Ishikawa (cell line): ENCODE results near the gene KYNU.

ENCODE experiments used
- CEBPB ChIP-seq: IDR thresholded peaks from 2 replicates; pipeline ENCODE4 v1.6.1; 2012
- CREB1 ChIP-seq: IDR thresholded peaks from 2 replicates; pipeline ENCODE4 v1.6.1; 2012; ENCODE audit warnings: low read depth
- EGR1 ChIP-seq: IDR thresholded peaks from 2 replicates; pipeline ENCODE4 v1.6.1; 2012
- EP300 ChIP-seq: IDR thresholded peaks from 2 replicates; pipeline ENCODE4 v1.6.1; 2012; ENCODE audit warnings: borderline replicate concordance
- FOXM1 ChIP-seq: IDR thresholded peaks from 2 replicates; pipeline ENCODE4 v1.6.1; 2012; ENCODE audit warnings: low read depth, borderline replicate concordance
- NFIC ChIP-seq: IDR thresholded peaks from 2 replicates; pipeline ENCODE4 v1.6.1; 2012
- RAD21 ChIP-seq: IDR thresholded peaks from 2 replicates; pipeline ENCODE4 v1.6.1; 2012; ENCODE audit warnings: low read depth
- TAF1 ChIP-seq: IDR thresholded peaks from 2 replicates; pipeline ENCODE4 v1.6.1; 2012; ENCODE audit warnings: low read depth, mild to moderate bottlenecking
- TCF12 ChIP-seq: IDR thresholded peaks from 2 replicates; pipeline ENCODE4 v1.6.1; 2012; ENCODE audit warnings: low read depth
- TEAD4 ChIP-seq: IDR thresholded peaks from 2 replicates; pipeline ENCODE4 v1.6.1; 2012
- YY1 ChIP-seq: IDR thresholded peaks from 2 replicates; pipeline ENCODE4 v1.6.1; 2012; ENCODE audit warnings: low read depth
- ZBTB7A ChIP-seq: IDR thresholded peaks from 2 replicates; pipeline ENCODE4 v1.6.1; 2012; ENCODE audit warnings: low read depth
- TF ChIP-seq, protein P1 (sequence below): IDR thresholded peaks from 2 replicates; pipeline ENCODE4 v1.6.1; 2012; ENCODE audit warnings: low read depth, mild to moderate bottlenecking
- TF ChIP-seq, protein P2 (sequence below): IDR thresholded peaks from 2 replicates; pipeline ENCODE4 v1.6.1; 2012
- TF ChIP-seq, protein P3 (sequence below): IDR thresholded peaks from 2 replicates; pipeline ENCODE4 v1.6.1; 2012

The KYNU gene

DNA sequence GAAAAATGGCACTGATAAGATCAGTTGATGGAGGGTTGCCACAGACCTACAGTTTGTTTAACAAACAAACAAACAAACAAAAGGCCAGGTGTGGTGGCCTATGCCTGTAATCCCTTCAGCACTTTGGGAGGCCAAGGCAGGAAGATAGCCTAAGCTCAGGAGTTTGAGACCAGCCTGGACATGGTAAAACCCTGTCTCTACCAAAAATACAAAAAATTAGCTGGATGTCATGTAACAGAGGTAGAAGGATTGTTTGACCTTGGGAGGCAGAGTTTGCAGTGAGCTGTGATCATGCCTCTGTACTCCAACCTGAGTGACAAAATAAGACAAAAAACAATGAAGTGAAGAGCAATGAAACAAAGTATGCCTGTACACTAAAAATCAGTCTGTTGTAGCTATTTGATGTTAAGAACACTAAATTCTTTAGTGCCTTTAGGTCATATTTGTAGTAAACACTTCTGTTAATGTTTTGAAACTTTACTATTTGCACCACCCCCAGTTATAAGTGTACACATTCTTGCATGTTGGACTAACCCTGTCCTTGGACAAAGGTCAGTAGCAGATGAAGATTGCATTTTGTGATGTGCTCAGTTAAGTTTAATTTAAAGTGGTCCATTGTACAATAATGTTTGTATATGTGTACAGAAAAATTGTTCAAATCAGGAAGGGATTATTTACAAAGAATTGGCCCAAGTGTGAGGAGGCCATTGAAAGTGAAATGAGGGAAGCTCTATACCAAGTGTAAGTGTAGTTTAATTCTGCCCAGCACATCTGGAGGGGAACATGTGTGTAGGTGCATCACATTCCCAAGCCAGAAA lies 73.9 kb downstream of the KYNU start:
- TF ChIP-seq TCF12 (no peak), NFIC (no peak), FOXM1 (no peak), EP300 (no peak), EGR1 (no peak), CREB1 (no peak), TEAD4 (no peak)
- TF ChIP-seq, protein P1, sequence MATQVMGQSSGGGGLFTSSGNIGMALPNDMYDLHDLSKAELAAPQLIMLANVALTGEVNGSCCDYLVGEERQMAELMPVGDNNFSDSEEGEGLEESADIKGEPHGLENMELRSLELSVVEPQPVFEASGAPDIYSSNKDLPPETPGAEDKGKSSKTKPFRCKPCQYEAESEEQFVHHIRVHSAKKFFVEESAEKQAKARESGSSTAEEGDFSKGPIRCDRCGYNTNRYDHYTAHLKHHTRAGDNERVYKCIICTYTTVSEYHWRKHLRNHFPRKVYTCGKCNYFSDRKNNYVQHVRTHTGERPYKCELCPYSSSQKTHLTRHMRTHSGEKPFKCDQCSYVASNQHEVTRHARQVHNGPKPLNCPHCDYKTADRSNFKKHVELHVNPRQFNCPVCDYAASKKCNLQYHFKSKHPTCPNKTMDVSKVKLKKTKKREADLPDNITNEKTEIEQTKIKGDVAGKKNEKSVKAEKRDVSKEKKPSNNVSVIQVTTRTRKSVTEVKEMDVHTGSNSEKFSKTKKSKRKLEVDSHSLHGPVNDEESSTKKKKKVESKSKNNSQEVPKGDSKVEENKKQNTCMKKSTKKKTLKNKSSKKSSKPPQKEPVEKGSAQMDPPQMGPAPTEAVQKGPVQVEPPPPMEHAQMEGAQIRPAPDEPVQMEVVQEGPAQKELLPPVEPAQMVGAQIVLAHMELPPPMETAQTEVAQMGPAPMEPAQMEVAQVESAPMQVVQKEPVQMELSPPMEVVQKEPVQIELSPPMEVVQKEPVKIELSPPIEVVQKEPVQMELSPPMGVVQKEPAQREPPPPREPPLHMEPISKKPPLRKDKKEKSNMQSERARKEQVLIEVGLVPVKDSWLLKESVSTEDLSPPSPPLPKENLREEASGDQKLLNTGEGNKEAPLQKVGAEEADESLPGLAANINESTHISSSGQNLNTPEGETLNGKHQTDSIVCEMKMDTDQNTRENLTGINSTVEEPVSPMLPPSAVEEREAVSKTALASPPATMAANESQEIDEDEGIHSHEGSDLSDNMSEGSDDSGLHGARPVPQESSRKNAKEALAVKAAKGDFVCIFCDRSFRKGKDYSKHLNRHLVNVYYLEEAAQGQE, result no peak
- TF ChIP-seq, protein P2, sequence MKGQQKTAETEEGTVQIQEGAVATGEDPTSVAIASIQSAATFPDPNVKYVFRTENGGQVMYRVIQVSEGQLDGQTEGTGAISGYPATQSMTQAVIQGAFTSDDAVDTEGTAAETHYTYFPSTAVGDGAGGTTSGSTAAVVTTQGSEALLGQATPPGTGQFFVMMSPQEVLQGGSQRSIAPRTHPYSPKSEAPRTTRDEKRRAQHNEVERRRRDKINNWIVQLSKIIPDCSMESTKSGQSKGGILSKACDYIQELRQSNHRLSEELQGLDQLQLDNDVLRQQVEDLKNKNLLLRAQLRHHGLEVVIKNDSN, result no peak
- TF ChIP-seq, protein P3, sequence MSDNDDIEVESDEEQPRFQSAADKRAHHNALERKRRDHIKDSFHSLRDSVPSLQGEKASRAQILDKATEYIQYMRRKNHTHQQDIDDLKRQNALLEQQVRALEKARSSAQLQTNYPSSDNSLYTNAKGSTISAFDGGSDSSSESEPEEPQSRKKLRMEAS, result no peak

GRCh38 chr2:142952018-142952417 lies 74.6 kb downstream of the KYNU start:
- TF ChIP-seq YY1, result no peak
- TF ChIP-seq ZBTB7A, result no peak
- TF ChIP-seq, protein P3, result no peak
- no peak for TF ChIP-seq CEBPB
- TF ChIP-seq TEAD4, result no peak
- TF ChIP-seq RAD21, result no peak
- no peak for TF ChIP-seq NFIC
- TF ChIP-seq, protein P2, result no peak
- TF ChIP-seq FOXM1, result no peak
- TF ChIP-seq TAF1, result no peak
- TF ChIP-seq EGR1, result no peak
- no peak for TF ChIP-seq EP300
- no peak for TF ChIP-seq TCF12
- TF ChIP-seq, protein P1, result no peak
- no peak for TF ChIP-seq CREB1

DNA sequence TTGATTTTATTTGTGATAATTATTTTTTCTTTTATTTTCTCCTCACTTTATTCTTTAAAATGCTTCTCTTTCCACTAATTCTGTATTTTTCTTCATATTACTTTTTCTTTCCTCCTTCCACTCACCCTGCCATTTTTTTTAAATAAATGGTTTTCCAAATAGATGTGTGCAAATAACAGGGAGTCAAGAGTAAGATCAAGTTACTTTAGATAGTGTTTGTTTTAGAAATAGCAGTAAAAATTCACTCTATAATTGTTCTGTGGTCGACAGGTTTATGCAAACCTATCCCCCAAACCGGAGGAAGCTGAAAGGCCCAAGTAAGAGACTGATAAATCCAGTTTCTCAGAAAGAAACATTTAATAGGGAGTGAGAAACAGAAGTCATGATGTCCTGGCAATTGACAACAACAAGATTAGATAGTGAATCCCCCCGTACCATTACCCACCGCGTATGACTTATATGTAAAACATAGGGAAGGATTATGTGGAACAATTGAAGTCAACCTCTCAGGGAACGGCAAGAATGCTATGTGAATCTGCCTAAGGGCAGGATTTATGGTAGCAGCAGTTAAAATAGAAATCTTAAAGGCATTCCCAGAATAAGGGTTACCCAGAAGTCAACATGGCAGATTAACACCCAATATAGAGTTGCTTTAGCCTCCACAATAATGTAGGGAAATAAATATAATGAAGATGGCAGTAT lies 75.5 kb downstream of the KYNU start:
- no peak for TF ChIP-seq TEAD4
- TF ChIP-seq, protein P3, result no peak
- TF ChIP-seq, protein P2, result no peak
- no peak for TF ChIP-seq TAF1
- TF ChIP-seq FOXM1, result no peak
- no peak for TF ChIP-seq EP300

DNA sequence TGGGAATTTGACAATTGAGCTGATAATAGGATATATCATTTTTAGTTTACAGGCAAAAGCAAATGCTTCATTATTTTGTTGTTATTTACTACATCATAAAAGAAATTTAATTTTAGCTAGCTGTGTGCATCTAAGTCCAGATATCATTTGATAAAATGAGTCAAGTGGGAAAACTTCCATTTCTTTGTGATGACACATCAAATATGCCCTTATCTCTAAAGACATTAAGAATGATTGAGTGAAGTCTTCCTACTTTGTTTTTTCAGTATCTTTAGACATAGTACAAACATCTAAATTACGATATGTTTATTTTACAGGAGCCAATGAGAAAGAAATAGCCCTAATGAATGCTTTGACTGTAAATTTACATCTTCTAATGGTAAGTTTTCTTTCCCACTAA lies 77.0 kb downstream of the KYNU start:
- no peak for TF ChIP-seq RAD21
- no peak for TF ChIP-seq YY1
- TF ChIP-seq CEBPB, result no peak
- TF ChIP-seq, protein P2, result no peak
- TF ChIP-seq FOXM1, result no peak
- TF ChIP-seq CREB1, result no peak

DNA sequence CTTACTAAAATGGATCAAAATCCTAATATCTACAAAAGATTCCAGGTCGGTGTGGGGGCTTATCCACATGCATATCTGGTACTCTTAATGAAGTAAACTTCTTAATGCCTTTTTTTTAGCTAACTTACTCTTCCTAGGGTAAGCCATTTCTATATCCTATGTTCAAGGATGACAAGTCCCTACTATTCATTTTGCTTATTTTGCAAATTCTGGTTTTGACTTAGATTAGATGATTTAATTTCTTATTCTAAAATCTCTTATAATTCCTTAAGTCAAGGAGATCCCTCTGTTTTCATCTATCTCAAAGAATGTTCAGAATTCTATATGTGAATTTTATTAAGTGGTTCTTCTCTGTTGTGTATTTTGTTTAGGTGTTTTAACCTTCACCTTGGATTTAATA lies 79.7 kb downstream of the KYNU start:
- TF ChIP-seq, protein P3, result no peak
- TF ChIP-seq NFIC, result no peak
- TF ChIP-seq TAF1, result no peak
